ENCODE results near the gene ZNF536.

ZNF536 gene

DNA sequence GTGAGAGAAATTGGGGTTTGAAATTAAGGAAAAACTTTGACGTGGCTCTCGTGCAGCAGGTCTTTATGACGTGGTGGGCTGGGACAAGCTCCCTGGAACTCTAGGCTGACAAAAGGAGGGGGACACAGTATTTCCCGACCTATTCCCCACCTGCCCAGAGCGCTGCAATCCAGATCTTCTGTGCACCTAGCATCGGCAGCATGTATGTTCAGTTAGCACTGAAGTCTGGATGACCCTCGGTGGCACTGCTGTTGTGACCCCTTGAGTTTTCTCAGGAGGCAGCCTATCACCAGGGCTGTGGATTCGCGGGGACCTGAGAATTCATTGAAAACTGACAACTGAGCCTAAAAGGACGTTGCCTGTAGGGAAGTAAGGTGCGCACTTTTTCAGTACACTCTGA lies 9.1 kb upstream of the ZNF536 start:
- ATAC-seq: no peak
- DNase-seq: no peak

DNA sequence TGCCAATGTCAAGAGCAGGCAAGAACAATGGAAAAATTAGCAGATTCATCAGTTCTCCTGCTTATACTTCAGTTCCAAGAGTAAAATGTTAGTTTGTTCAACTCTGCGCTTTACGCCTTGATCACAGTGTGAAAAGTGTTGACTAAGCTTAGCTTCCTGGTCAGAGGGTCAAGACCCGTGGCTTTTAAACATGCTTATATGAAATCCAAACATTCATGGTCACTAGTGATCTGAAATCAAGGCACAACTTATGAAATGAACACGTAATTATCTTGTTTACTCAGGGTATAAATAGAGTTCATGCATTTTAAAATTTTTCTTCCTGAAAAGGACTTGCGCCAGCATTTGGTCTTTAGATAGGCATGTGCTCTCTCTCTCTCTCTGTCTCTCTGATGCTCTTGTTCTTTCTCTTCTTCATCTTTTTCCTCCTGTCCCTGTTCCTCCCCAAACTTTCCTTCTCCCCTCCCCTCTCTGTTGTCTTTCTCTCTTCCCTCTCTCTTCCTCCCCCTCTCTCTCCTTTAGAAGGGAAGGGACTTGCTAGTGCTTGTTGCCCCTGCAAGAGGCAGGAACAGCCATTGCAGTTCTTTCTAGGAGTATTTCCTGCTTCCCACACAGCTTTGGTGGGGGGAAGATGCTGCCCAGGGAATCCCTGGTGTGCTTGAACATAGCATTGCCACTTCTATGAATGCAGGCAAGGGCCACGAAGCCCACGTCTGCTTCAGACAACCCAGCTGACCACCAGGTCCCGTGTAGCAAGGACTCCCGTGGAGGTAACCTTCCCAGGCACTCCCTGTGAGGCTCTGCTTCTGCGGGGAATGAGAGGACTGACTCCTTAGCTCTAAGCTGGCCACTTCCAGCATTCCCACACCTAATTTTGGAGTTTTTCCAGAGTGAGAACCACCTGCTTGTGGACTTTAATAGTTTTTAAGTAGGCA lies 7.1 kb upstream of the ZNF536 start:
- no peak for DNase-seq
- ATAC-seq: no peak

GRCh38 chr19:30366282-30366681 lies 5.9 kb upstream of the ZNF536 start:
- ATAC-seq (no peak), DNase-seq (no peak)

DNA sequence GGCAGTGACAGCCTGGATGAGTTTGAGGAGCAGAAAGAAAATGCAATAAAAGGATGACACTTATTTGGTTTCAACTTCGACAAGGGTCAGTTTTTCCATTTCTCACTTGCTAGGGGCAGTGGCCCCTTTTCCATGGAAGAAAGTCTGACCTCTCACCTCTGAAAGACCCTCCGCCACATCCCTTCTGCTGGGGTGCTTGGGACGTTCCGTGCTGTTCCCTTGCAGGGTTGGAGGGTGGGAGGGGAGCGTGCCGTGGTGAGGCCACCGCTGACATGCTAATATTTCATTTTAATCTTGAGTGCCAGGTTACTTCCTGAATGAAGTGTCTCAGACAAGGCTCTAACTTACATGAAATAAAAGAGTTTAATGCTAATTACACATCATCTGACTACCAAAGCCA lies 5.2 kb upstream of the ZNF536 start:
- ATAC-seq (no peak), DNase-seq (no peak)

DNA sequence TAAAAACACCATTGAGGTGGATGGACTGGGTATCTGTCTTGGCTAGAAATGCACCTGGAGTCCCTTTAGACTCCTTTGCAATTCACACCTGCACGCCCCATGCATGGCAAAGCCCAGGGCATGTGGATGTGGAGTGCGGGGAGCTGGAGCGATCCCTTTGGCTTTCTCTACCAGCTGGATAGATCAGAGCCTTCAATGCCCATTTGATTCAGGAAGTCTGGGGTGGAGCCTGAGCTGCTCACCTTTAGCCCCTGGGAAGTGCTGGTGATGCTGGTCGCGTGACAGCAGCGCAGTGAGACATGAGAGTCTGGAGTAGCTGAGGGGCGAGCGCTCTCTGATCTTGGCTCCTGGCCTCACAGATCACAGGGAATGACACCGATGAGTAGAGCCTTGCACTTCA lies 4.8 kb upstream of the ZNF536 start:
- no peak for ATAC-seq
- DNase-seq: no peak

- DNase-seq: no peak
- no peak for ATAC-seq
Measured at GRCh38 chr19:30369833-30370232, 2.4 kb upstream of the ZNF536 start.

- ATAC-seq (no peak), DNase-seq (no peak)
Measured at GRCh38 chr19:30371161-30371836, 885 bp upstream of the ZNF536 start.

DNA sequence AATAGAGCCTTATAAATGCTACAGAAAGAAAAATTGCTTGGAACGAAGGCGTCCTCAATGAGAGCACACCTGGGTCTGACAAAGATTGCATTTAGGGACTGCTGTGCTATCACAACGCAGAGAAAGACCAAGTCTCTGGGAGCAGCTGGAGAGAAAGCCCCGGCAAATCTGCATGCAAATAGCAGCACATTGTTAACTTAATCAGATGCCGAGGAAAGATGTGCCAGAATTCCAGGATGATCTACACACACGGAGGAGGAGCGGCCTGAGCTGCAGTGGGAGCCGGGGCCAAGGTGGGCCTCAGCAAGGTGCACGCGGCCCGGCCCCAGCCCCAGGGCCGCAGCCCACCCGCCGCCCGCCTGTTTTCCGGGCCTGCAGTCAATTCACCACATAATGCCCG lies 1.4 kb downstream of the ZNF536 start:
- ATAC-seq (no peak), DNase-seq (no peak)

DNA sequence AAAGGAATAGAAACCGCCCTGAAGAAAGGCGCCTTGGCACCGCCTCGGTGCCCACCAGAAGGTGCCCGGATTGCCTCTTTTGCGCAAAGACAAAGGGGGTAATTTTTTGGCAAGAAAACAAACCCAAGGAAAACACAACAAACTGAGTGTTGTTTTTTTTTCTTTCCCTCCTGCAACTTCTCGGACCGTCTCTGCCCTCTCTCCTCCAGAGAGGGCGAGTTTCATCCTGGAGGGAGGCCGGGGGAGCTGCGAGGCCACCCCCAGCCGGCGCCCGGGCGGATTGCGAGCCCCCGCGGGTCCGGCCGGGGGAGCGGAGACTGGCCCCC lies 2.3 kb downstream of the ZNF536 start:
- ATAC-seq (no peak), DNase-seq (no peak)

- no peak for DNase-seq
- no peak for ATAC-seq
Measured at GRCh38 chr19:30374865-30375552, 2.8 kb downstream of the ZNF536 start.

- no peak for ATAC-seq
- DNase-seq: no peak
Measured at GRCh38 chr19:30375553-30376031, 3.4 kb downstream of the ZNF536 start.

GRCh38 chr19:30376272-30376671 lies 4.1 kb downstream of the ZNF536 start:
- DNase-seq (no peak), ATAC-seq (no peak)

DNA sequence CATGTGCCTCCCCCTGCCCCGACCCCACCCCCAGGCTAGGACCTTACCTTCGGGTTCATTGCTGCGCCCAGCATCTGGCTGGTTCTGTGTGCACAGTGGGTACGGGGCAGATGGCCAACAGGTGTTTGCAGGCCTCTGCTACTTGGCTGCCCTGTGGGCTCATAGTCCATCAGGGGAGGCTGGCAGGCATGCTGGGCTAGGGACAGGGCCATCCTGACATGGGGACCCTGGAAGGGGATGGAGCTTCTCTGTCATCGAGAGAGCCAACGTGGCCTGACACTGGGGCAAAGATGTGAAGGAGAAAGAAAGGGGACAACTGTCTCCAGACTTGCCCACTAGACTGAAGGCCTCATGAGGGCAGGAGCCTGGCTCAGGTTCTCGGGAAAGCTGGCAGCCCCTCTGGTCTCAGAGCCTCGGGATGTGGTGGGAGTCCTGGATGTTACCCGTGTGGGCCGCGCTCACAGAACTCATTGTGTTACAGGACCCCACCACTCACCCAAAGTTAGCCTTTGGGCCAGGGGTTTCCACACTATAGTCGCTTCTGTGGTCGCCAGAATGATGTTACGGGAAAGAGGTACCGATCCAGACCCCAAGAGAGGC lies 4.7 kb downstream of the ZNF536 start:
- DNase-seq: no peak
- ATAC-seq: no peak

DNA sequence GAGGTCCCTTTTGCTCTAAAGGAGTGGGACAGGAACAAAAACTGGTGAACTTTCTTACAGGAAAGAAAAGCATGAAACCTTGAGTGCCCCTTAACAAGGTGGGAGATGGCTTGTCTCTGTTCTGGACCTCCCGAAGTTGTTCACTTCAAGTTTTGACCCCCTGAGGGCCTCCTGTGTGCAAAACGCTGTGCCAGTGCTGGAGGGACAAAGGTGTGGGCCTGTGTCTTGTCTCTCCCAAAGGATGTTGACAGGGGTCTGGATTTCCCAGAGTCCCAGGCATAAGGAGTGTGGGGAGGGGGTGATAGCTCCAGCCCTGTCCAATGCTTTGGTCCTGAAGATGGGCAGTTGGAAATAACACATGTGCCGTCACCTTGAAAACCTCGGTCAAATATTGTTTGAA lies 6.5 kb downstream of the ZNF536 start:
- DNase-seq: no peak
- ATAC-seq: no peak

DNA sequence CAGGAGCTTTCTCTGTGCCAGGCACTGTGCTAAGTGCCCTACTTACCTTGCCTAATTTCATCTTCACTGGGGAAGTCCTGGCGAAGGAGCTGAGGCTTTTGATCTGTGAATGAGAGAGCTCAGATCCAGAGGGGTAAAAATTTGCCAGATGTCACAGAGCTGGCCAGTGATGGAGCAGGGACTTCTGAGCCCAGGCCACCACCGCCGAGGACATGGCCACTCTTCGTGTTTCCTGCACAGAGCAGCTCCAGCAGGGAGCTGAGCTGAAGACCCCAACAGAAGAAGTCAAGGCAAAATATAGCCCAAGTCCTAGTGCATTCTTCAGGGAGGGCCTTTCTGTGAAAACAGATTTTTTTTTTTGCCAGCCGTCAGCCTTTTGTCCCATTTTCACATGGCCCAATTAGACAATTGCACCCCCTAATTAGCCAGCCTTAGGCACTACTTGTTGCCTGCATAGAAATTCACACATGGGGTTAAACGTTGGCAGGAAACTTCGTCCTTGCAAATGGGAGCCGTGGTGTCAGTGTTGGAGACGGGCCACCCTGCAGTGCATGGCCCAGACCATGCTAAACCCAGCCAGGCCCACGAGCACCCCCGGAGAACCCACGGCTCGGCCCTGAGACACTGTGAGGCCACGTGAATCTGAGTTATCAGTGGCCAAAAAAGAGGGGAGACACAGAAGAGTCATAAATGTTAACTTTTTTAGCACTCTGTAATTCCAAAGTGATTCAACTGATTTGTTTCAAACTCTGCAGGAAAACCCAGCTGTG lies 7.8 kb downstream of the ZNF536 start:
- no peak for DNase-seq
- ATAC-seq: no peak

DNA sequence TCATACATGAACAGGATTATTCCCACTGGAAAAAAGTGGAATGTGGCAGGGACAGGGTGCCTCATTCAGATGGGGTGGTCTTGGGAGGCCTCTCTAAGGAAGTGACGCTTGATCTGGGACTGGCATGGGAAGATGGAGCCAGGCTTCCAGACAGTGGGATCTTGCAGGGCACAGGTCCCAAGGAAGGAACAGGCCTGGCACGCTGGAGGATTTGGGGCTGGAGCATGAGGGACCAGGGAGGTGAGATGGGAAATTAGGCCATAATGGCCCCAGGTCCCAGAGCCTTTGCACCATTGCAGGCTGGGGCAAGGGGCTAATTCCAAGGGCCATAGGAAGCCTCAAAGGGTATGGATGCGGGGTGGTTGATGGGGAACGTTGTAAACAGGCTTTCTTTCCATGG lies 9.2 kb downstream of the ZNF536 start:
- ATAC-seq: no peak
- DNase-seq: no peak

- DNase-seq: no peak
Measured at GRCh38 chr19:30385174-30385573, 13.0 kb downstream of the ZNF536 start.

GRCh38 chr19:30385666-30386065 lies 13.5 kb downstream of the ZNF536 start:
- no peak for ATAC-seq
- DNase-seq: no peak

More at GRCh38 chr19:30385174-30385573, 13.0 kb downstream of the ZNF536 start:
- ATAC-seq: no peak

GRCh38 chr19:30386551-30387143 lies 14.5 kb downstream of the ZNF536 start:
- DNase-seq: no peak
- no peak for ATAC-seq

- DNase-seq: no peak
- no peak for ATAC-seq
Measured at GRCh38 chr19:30387311-30388115, 15.3 kb downstream of the ZNF536 start.

DNA sequence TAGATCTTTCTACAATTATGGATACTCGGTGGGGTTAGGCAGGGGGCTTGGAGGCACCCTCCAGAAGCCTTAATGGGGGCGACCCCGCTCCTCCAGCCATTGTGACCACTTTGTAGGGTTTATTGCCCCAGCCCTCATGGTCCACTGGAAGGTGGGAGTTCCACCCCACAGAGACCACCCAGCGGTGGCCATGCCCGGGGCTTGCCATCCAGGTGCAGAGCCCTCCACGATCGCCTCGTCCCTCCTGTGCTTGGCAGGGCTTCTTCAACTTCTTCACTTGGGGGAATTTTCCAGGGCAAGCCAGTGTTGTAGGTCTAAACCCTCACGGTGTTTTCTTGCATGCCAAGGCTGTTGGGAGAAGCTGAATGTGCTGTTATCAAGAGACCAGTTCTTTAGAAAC lies 16.1 kb downstream of the ZNF536 start:
- no peak for ATAC-seq

More for the DNA sequence above, 16.1 kb downstream of the ZNF536 start:
- DNase-seq: no peak

Data from stimulated activated naive CD8-positive, alpha-beta T cell treated with anti-CD3 and anti-CD28 coated beads, Interleukin-15, Interleukin-2, amounts not matched to agents 100 U/mL and 50 U/mL, for 24 hours (primary cell).